Naive thymus-derived CD4-positive, alpha-beta T cell (primary cell): ENCODE data around the gene EZH1. TPM values are rescaled to one million over a fixed set of nuclear protein-coding genes. Genes with fewer than 3 reads are reported as not detected.

Experiments
- ATAC-seq: fragments of 150-1000 bp; cut with Tn5 transposase; 2 replicates; pipeline ENCODE4 v1.10.0; 2021; ENCODE audit warnings: mild to moderate bottlenecking, moderate library complexity
- CTCF ChIA-PET: fragments of 350-600 bp; sonication (Branson Sonifier 250); formaldehyde crosslinking; loops from one replicate; lab custom pipeline; 2021; ENCODE audit warnings: antibody characterized with exemption; lab: Charles Lee
- POLR2A ChIA-PET: fragments of 350-600 bp; sonication (Branson Sonifier 250); formaldehyde crosslinking; loops from one replicate; lab custom pipeline; 2021; ENCODE audit warnings: antibody characterized with exemption, inconsistent platforms; lab: Charles Lee
- DNase-seq, 9 donors: peaks; one replicate each; pipeline versions ENCODE4 v3.0.0 to v3.0.0-alpha.2; 2020 to 2022; ENCODE audit warnings: mixed read lengths in 1 of 9
- H3K27ac ChIP-seq: one replicate; pipeline ENCODE4 v1.7.0; 2013; ENCODE audit warnings: mild to moderate bottlenecking, low read depth, low read length, moderate library complexity
- H3K27me3 ChIP-seq, 2 donors: one replicate each; pipeline ENCODE4 v1.7.0; 2013; ENCODE audit warnings: low read length in 2 of 2, mild to moderate bottlenecking in 2 of 2, moderate library complexity in 2 of 2; ENCODE audit not compliant: control insufficient read depth in 2 of 2, insufficient read depth in 2 of 2
- H3K36me3 ChIP-seq, 3 experiments: 1 replicate in 2 of 3; 2 replicates in 1 of 3; pipeline ENCODE4 v1.7.0; 2013; ENCODE audit warnings: low read length in 3 of 3, mild to moderate bottlenecking in 3 of 3, moderate library complexity in 1 of 3; ENCODE audit not compliant: insufficient read depth in 3 of 3, control insufficient read depth in 2 of 3
- H3K4me1 ChIP-seq, 2 donors: one replicate each; pipeline ENCODE4 v1.7.0; 2013; ENCODE audit warnings: low read length in 2 of 2, mild to moderate bottlenecking in 2 of 2, moderate library complexity in 1 of 2; ENCODE audit not compliant: control insufficient read depth in 2 of 2, insufficient read depth in 2 of 2
- H3K4me3 ChIP-seq: 2 replicates; pipeline ENCODE4 v1.7.0; 2013; ENCODE audit warnings: mild to moderate bottlenecking, low read length
- H3K9me3 ChIP-seq, 3 experiments: 1 replicate in 2 of 3; 2 replicates in 1 of 3; pipeline ENCODE4 v1.7.0; 2013; ENCODE audit warnings: low read length in 3 of 3; ENCODE audit not compliant: control insufficient read depth in 2 of 3
- H3K27ac Mint-ChIP-seq, 9 donors: one replicate each; pipeline ENCODE4 v1.8.0; 2020 to 2022; ENCODE audit warnings: mixed read lengths in 9 of 9, mild to moderate bottlenecking in 8 of 9, moderate library complexity in 5 of 9, inconsistent platforms in 2 of 9
- H3K27me3 Mint-ChIP-seq, 5 donors: one replicate each; pipeline ENCODE4 v1.8.0; 2021 to 2022; ENCODE audit warnings: mixed read lengths in 5 of 5, mild to moderate bottlenecking in 1 of 5
- H3K36me3 Mint-ChIP-seq, 5 donors: one replicate each; pipeline ENCODE4 v1.8.0; 2020 to 2022; ENCODE audit warnings: mixed read lengths in 5 of 5, mild to moderate bottlenecking in 3 of 5, inconsistent platforms in 1 of 5
- H3K4me1 Mint-ChIP-seq, 7 donors: one replicate each; pipeline ENCODE4 v1.8.0; 2020 to 2022; ENCODE audit warnings: mixed read lengths in 7 of 7, mild to moderate bottlenecking in 3 of 7, inconsistent platforms in 1 of 7
- H3K4me3 Mint-ChIP-seq, 10 donors: one replicate each; pipeline ENCODE4 v1.8.0; 2020 to 2022; ENCODE audit warnings: mild to moderate bottlenecking in 10 of 10, mixed read lengths in 10 of 10, moderate library complexity in 6 of 10, inconsistent platforms in 2 of 10
- H3K9me3 Mint-ChIP-seq, 11 donors: one replicate each; pipeline ENCODE4 v1.8.0; 2020 to 2022; ENCODE audit warnings: mixed read lengths in 11 of 11, mild to moderate bottlenecking in 4 of 11, inconsistent platforms in 1 of 11, moderate library complexity in 1 of 11
- intact Hi-C, 2 donors: fragments of 100-400 bp; cut with micrococcal nuclease; formaldehyde crosslinking; loops; one replicate each; pipeline ENCODE4 v1.15.1; 2023
- polyA plus RNA-seq, 2 donors: library from polyadenylated mRNA; unstranded; fragments of 300-500 nt; fragmentation: Illumina TruSeq; gene quantifications; one replicate each; pipeline ENCODE4 v1.2.3, GENCODE V29; 2021
- total RNA-seq, 6 experiments: library from RNA in 5 of 6; stranded (reverse) in 5 of 6; gene quantifications; 1 replicate in 5 of 6; 2 replicates in 1 of 6; pipeline ENCODE4 v1.2.3 and lab custom pipeline; 2021 to 2026

EZH1 gene
- total and polyA plus RNA-seq, 7 experiments from 2014 or later, result 30.2 to 212 (median 92.4) TPM

GRCh38 chr17:42766124-42766523, 21.3 kb upstream of the EZH1 start:
- ATAC-seq, result no peak
- Mint-ChIP-seq H3K9me3 (peaks cover 0 to 2% (median 0%) of the 10 kb centered on the region in 11 donors), H3K27me3 (peaks cover 39 to 55% (median 46%) of the 10 kb centered on the region in 5 donors), H3K27ac (no peak overlapping the region), H3K36me3 (peaks cover 0 to 4% (median 0%) of the 10 kb centered on the region in 5 donors), H3K4me1 (peaks cover 0 to 10% (median 3%) of the 10 kb centered on the region in 7 donors), H3K4me3 (no peak overlapping the region)
- Histone ChIP-seq H3K27ac (no peak overlapping the region), H3K4me1 (peaks cover 0 to 5% of the 10 kb centered on the region in 2 donors), H3K36me3 (no peaks in the 10 kb centered on the region), H3K9me3 (no peaks in the 10 kb centered on the region), H3K27me3 (peaks cover 0 to 7% of the 10 kb centered on the region in 2 donors), H3K4me3 (no peak overlapping the region)
- CTCF ChIA-PET, result no interaction called here
- POLR2A ChIA-PET, result no interaction called here
- intact Hi-C loops, result no loop called here
- DNase-seq, result no peak

GRCh38 chr17:42761638-42762037, 16.8 kb upstream of the EZH1 start:
- Histone ChIP-seq H3K4me1 (peaks cover 0 to 10% of the 10 kb centered on the region in 2 donors), H3K27me3 (peaks cover 3 to 12% of the 10 kb centered on the region in 2 donors), H3K9me3 (no peaks in the 10 kb centered on the region), H3K36me3 (no peaks in the 10 kb centered on the region), H3K27ac (no peak overlapping the region), H3K4me3 (no peak overlapping the region)
- POLR2A ChIA-PET, result interaction anchor here (1.4 kb wide), 2 partner anchors 12 to 217 kb away, joined by 4 read pairs; partner anchors contain the start of gene VPS25
- intact Hi-C loops, result loop anchor here in 1 of 2 donors (2.0 kb wide), 1 partner anchor 17 kb away; the partner anchor contains the start of gene EZH1
- Mint-ChIP-seq H3K27ac (no peak overlapping the region), H3K4me3 (peak overlapping the region in 9 of 10 donors; percentile 21 to 73 (median 46)), H3K9me3 (no peaks in the 10 kb centered on the region), H3K36me3 (peaks cover 0 to 7% (median 0%) of the 10 kb centered on the region in 5 donors), H3K4me1 (peaks cover 0 to 13% (median 7%) of the 10 kb centered on the region in 7 donors), H3K27me3 (peaks cover 55 to 65% (median 61%) of the 10 kb centered on the region in 5 donors)
- CTCF ChIA-PET, result interaction anchor here (0.5 to 1.4 kb wide), 3 partner anchors 11 to 100 kb away, joined by 3 to 5 read pairs (median 3); partner anchors contain the start of gene VPS25
- no peak for DNase-seq
- ATAC-seq, result no peak

- H3K4me1 Mint-ChIP-seq, result peaks cover 0 to 13% (median 7%) of the 10 kb centered on the region in 7 donors
- CTCF ChIA-PET, result interaction anchor here (1.0 to 1.4 kb wide), 3 partner anchors 12 to 182 kb away, joined by 3 to 5 read pairs (median 4); partner anchors contain the start of gene VPS25
- intact Hi-C loops, result no loop called here
- DNase-seq (peak in 1 of 9 donors; percentile 38), ATAC-seq (peak; percentile 39)
- H3K9me3 ChIP-seq, result no peaks in the 10 kb centered on the region
- H3K4me3 Mint-ChIP-seq, result peak within 1 kb of the TSS; percentile 21 to 73 (median 56)
- peaks cover 0 to 2% (median 0%) of the 10 kb centered on the region in 11 donors for H3K9me3 Mint-ChIP-seq
- H3K36me3 ChIP-seq, result no peaks in the 10 kb centered on the region
- H3K4me1 ChIP-seq, result peaks cover 0 to 10% of the 10 kb centered on the region in 2 donors
- H3K27me3 Mint-ChIP-seq, result peaks cover 59 to 69% (median 64%) of the 10 kb centered on the region in 5 donors
- H3K4me3 ChIP-seq, result no peak within 1 kb of the TSS
- peaks cover 3 to 12% of the 10 kb centered on the region in 2 donors for H3K27me3 ChIP-seq
- peaks cover 0 to 7% (median 0%) of the 10 kb centered on the region in 5 donors for H3K36me3 Mint-ChIP-seq
- no peak within 1 kb of the TSS for H3K27ac ChIP-seq
- peak within 1 kb of the TSS in 1 of 9 donors; percentile 43 for H3K27ac Mint-ChIP-seq
- POLR2A ChIA-PET, result interaction anchor here (0.6 to 1.4 kb wide), 5 partner anchors 13 to 218 kb away, joined by 3 to 4 read pairs (median 4); partner anchors contain the start of genes PSMC3IP and VPS25
These were observed 16.1 kb upstream of the EZH1 start, which contains the start of gene RAMP2 for GRCh38 chr17:42760652-42761581. Gene RAMP2 (plus strand): TSS chr17:42761227. CDS start chr17:42761262, 35 bp downstream.

GRCh38 chr17:42759982-42760651, 15.3 kb upstream of the EZH1 start:
- Mint-ChIP-seq H3K9me3 (peaks cover 0 to 2% (median 0%) of the 10 kb centered on the region in 11 donors), H3K4me1 (peaks cover 0 to 13% (median 7%) of the 10 kb centered on the region in 7 donors), H3K4me3 (peak overlapping the region in 9 of 10 donors; percentile 19 to 73 (median 57)), H3K27me3 (peaks cover 53 to 67% (median 63%) of the 10 kb centered on the region in 5 donors), H3K36me3 (peaks cover 0 to 3% (median 0%) of the 10 kb centered on the region in 5 donors), H3K27ac (no peak overlapping the region)
- no peak for DNase-seq
- H3K9me3 ChIP-seq, result no peaks in the 10 kb centered on the region
- no peak overlapping the region for H3K4me3 ChIP-seq
- ChIA-PET CTCF (interaction anchor here (0.9 to 1.4 kb wide), 4 partner anchors 12 to 182 kb away, joined by 3 to 5 read pairs (median 4); partner anchors contain the start of genes COA3 and VPS25), POLR2A (interaction anchor here (0.6 to 1.4 kb wide), 5 partner anchors 17 to 597 kb away, joined by 3 to 4 read pairs (median 3); partner anchors contain the start of gene PSMC3IP)
- intact Hi-C loops, result no loop called here
- H3K36me3 ChIP-seq, result no peaks in the 10 kb centered on the region
- H3K27me3 ChIP-seq, result peaks cover 3 to 12% of the 10 kb centered on the region in 2 donors
- peak; percentile 41 for ATAC-seq
- H3K4me1 ChIP-seq, result peaks cover 0 to 10% of the 10 kb centered on the region in 2 donors
- no peak overlapping the region for H3K27ac ChIP-seq

- no peak for ATAC-seq
- POLR2A ChIA-PET, result no interaction called here
These were observed 9.9 kb upstream of the EZH1 start for GRCh38 chr17:42754782-42755181.

More at GRCh38 chr17:42754782-42755181, 9.9 kb upstream of the EZH1 start:
- Histone ChIP-seq H3K9me3 (no peaks in the 10 kb centered on the region), H3K27ac (no peak overlapping the region), H3K4me3 (no peak overlapping the region), H3K4me1 (no peaks in the 10 kb centered on the region), H3K36me3 (no peaks in the 10 kb centered on the region), H3K27me3 (peaks cover 0 to 3% of the 10 kb centered on the region in 2 donors)
- DNase-seq, result no peak
- CTCF ChIA-PET, result no interaction called here
- intact Hi-C loops, result no loop called here
- no peak overlapping the region for H3K27ac Mint-ChIP-seq
- peaks cover 0 to 1% (median 0%) of the 10 kb centered on the region in 7 donors for H3K4me1 Mint-ChIP-seq
- peaks cover 25 to 73% (median 39%) of the 10 kb centered on the region in 5 donors for H3K27me3 Mint-ChIP-seq
- H3K4me3 Mint-ChIP-seq, result no peak overlapping the region
- H3K9me3 Mint-ChIP-seq, result peaks cover 0 to 4% (median 0%) of the 10 kb centered on the region in 11 donors
- H3K36me3 Mint-ChIP-seq, result peaks cover 0 to 3% (median 0%) of the 10 kb centered on the region in 5 donors
